SH-SY5Y (cell line): ENCODE data around the gene C1orf105.

ENCODE experiments used
- GATA2 ChIP-seq: IDR thresholded peaks from 2 replicates; pipeline ENCODE4 v1.6.1; 2011; ENCODE audit warnings: mild to moderate bottlenecking, low read depth, low read length
- GATA3 ChIP-seq: IDR thresholded peaks from 2 replicates; pipeline ENCODE4 v1.6.1; 2011; ENCODE audit warnings: low read depth, mild to moderate bottlenecking, low read length, moderate library complexity

- no peak for TF ChIP-seq GATA3
- TF ChIP-seq GATA2: no peak
Observed at GRCh38 chr1:172405912-172406311, 14.6 kb upstream of the C1orf105 start.
